Hematopoietic multipotent progenitor cell treated with erythropoietin and hydrocortisone succinate and interleukin-3 and kit ligand, for 4 days (in vitro differentiated cells): ENCODE measurements around the gene POU5F1.

Experiments
- DNase-seq: peaks from one replicate; pipeline ENCODE4 v3.0.0-alpha.2; 2015

POU5F1 gene

GRCh38 chr6:31138982-31139381 is 31.5 kb downstream of the POU5F1 start, which contains the start of gene PSORS1C2:
Gene PSORS1C2 (minus strand): TSS chr6:31139066. CDS start chr6:31139026, 40 bp downstream.
- DNase-seq: no peak

GRCh38 chr6:31135710-31136109 is 34.8 kb downstream of the POU5F1 start:
- no peak for DNase-seq

GRCh38 chr6:31132806-31133205 is 37.7 kb downstream of the POU5F1 start:
- DNase-seq: no peak

DNA sequence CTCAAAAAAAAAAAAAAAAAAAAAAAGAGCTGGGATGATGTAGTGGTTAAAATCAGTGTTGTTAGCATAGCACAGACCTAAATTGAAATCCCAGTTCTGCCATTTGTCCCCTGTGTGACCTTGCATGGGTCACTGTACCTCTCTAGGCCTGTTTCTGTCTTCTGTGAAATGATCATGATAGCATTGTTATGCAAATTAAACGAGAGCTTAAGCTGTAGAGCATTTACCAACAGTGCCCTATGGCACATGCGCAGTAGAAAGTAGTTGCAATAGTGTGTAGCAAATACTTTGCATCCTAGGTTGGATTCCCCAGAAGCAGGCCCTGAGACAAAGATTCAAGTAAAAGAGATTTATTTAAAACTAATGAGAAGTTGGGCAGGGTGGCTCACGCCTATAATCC is 38.9 kb downstream of the POU5F1 start:
- no peak for DNase-seq

DNA sequence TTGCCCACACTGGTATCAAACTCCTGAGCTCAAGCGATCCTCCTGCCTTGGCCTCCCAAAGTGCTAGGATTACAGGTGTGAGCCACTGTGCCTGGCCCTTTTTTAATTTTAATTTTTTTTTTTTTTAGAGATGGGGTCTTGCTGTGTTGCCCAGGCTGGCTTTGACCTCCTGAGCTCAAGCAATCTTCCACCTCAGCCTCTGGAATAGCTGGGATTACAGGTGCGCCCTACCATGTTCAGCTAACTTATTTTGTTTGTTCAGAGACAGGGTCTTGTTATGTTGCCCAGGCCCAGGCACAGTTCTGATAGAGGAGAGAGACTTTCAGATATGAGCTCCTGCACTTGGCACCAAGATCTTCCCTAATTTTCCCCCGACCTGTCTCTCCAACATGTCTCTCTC is 39.7 kb downstream of the POU5F1 start:
- DNase-seq: no peak

DNA sequence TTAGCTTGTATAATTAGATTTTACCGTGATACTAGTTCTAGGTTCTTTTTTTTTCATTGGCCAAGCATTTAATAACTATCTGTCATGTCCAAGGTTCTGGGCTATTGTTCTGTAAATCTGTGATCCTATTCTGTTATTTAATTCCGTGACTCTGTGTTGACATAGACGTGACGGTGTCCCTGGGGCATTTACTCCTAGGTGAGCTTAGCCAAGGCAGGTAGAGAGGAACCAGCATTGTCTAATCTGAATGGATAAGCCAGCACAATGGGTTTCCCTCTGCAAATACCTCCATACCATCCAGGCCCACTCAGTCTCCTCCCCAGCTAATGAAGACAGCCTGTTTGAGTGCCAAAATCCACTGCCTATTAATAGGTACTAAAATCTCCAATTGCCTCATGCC is 41.4 kb downstream of the POU5F1 start:
- no peak for DNase-seq

- peak; percentile 68 for DNase-seq
Observed at GRCh38 chr6:31128093-31128676, 42.3 kb downstream of the POU5F1 start.

- DNase-seq: peak; percentile 44
Observed at GRCh38 chr6:31126396-31127175, 43.9 kb downstream of the POU5F1 start.

DNA sequence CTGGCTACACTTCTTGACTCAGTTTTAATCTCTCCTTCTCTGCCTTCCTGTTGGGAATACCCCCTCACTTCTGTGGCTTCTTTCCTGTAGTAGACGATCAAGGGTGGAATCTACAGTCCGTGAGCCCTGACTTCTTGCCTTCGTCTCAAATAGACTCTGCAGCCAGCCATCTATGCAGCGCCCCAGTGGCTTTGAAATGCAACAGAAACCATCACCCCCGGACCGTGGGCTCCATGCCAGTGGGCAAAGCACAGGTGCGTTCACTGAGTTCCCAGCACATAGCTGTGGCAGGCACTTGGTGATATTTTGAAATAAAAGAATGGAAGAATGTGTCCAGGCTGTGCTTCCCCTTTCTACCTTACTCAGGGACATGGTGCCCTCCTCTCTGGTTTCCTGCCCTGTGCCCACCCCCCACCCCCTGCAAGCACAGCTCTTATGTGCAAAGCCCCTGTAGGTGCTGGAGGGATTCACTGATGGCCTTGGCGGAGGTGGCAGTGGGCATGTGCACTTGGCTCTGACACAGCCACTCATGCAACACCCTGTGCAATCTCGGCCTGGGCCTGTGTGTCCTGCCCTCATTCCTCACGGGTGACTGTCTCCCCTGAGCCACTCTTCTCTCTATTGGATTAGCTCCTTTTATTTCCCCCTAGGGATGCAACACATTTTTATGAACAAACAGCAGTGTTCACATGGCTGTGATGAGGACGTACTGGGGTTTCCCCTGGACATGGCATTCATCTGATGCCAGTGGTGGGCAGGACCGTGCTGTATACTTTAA is 44.7 kb downstream of the POU5F1 start:
- DNase-seq: peak; percentile 12

DNA sequence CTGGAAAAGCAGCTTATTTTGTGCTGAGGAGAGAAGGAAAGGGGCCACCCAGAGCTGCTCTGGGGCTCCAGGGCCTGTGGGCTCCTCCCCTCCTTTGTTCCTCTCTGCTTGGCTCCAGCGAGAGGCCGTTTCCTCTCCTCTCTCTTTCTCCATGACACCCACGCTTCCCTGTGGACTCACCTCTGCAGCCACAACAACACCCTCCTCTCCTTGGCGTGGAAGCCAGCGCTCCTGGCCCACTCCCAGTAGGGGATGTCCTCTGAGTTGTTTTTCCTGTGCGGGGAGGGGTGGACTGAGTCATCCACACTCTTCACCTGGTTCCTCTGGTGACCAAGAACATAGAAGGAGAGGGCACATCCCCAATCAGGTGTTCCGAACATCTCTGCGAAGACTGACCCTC is 45.3 kb downstream of the POU5F1 start:
- no peak for DNase-seq

DNA sequence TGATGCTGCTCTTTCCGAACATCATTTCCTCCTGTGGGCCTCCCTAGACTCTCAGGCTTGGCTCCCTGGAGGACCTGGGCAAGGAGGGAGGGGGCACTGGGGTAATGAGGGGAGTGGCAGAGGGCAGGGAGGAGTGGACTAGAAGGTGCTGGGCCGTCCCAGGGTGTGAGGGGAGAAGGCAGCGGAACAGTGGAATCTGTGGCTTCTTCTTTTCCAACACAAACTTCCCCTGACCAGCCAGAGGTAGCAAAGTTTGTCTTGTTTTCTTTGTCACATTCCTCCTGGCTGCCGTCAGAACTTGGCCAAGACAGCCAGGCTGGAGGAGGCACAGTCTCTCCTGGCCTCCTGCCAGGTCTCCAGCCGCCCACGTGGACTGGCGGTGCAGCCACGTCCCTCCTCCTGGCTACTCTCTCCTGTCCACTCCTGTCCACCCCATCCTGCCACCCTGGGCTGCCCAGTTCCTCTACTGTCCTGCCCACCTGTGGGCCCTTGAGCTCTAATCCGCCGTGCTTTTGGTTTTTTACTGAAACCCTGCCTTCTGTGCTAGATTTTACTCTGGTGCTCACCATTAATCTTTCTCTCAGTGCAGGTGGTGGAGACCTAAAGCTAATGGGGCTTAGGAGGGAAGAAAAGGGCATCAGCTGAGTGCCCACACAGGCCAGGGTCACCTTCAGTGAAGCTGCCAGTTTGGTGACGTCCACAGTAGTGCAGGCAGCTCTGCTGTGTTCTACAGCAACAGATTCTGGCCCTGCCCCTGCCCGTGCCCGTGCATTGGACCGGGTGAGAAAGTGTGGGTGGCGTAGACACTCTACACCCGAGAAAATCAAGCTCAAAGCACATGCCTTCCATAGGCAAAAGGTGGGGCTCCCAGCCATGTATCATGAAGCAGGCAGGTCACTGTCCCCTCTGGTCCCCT is 47.4 kb downstream of the POU5F1 start:
- no peak for DNase-seq

GRCh38 chr6:31121131-31121790 is 49.2 kb downstream of the POU5F1 start:
- no peak for DNase-seq

- DNase-seq: peak; percentile 57
Observed at GRCh38 chr6:31120151-31120915, 50.1 kb downstream of the POU5F1 start, which contains the start of gene CDSN. Gene CDSN (minus strand): TSS chr6:31120446. CDS start chr6:31120419, 27 bp downstream.

GRCh38 chr6:31118178-31118577 is 52.3 kb downstream of the POU5F1 start:
- no peak for DNase-seq

DNA sequence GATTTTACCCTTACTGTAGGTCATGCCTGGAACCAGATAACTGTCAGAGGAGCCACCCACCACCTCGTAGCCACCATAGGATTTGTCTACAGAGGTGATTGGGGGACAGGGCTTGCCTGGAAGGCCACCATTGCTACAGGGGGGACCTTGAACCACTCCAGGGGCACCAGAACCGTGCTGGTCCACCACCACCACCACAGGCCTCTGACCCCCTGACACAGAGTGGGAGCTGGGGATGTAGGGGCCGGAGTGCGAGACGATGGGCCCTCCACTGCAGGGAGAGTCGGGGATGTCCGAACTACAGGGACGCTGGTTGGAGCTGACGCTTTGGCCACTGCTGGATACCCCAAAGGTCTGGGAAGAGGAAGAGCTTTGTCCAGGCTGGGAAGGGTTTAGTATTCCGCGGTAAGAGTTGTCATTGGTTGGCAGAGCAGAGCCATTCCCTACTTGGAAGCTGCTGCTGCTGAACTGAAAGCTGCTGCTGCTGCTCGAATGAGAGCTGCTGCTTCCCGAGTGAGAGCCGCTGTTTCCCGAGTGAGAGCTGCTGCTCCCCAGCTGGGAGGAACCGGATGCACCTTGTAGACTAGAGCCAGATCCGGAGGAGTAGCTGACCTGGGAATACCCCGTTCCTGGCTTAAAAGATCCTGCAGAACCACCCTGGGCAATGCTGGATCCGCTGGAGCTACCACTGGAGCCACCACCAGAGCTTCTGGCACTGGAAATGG is 53.7 kb downstream of the POU5F1 start:
- DNase-seq: no peak

- no peak for DNase-seq
Observed at GRCh38 chr6:31115941-31116560, 54.4 kb downstream of the POU5F1 start.

GRCh38 chr6:31114970-31115849 is 55.3 kb downstream of the POU5F1 start:
- peak; percentile 57 for DNase-seq

DNA sequence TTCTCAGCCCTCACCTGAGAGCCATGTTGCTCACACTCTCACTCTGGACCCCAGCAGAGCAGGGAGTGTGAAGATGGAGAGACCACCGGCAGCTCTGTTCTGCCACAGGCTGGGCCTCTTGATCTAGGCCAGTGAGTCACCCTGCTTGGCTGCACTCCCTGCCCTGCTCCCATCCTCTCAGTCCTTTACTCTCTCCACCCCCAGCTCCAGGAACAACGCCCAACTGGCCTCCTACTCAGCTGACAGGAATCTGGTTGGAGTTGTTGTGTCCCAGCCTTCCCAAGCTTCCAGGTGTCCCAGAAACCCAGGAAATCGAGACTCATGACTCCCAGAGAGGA is 56.0 kb downstream of the POU5F1 start, which contains the start of gene PSORS1C1:
Gene PSORS1C1, plus strand, starts transcription at position 260 of the 338 bp plus-strand sequence. CDS start 14,833 bp downstream, outside the sequence.
- DNase-seq: no peak
